Amniotic stem cell (primary cell): ENCODE measurements around the gene DPP10.

Source experiments
- DNase-seq: peaks from one replicate; lab custom pipeline; 2025; lab: John Stamatoyannopoulos, UW

The DPP10 gene

DNA sequence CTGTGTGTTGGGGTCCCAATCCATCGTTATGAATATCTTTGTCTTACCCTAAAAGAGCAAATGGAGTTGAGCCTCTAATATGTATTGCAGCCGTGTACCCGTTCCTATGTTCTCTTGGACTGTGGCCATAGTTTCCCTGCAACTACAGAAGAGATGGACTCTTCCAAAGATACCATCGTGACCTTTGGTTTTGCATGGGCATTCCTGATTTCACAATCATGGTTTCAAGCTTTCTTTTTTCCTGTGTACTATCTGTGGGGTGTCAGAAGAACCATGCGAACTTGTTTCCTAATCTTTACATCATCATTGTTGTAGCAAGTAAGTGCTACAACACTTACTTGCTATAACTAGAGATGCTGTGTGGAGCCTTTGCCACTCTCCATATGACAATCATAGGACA, 1295.7 kb downstream of the DPP10 start:
- DNase-seq, result no peak

DNA sequence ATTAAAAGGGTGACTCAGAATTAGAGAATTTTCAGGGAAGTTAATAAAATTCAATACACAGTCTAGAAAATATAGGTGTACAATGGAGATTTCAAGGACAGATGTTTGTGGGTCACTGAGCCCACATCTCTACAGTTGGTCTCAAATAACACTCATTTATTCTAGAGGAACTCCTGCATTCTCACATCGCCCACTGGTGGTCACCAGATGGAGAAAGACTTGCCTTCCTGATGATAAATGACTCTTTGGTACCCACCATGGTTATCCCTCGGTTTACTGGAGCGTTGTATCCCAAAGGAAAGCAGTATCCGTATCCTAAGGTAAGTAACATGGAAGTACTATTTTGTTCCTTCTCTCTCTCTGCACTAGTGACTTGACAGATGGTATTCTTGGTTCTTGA, 1297.1 kb downstream of the DPP10 start:
- DNase-seq, result no peak

DNA sequence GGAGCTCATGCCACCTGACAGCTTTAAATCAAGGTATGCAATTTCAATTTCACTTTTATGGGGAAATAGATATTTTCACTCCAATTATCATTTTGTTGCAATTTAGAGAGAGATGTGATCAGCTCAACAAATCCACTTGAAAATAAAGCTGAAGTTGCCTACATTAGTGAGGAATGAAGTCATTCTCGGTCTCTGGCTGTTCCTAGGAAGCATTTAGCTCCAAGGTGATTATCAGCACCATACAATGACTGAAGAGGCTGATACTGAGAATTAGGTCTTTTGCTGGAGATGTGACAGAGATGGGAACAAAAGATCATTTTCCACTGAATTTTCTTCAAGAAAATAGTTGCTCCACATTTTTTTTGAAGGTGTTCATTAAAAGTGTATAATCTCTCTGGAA, 1303.7 kb downstream of the DPP10 start:
- DNase-seq, result no peak

DNA sequence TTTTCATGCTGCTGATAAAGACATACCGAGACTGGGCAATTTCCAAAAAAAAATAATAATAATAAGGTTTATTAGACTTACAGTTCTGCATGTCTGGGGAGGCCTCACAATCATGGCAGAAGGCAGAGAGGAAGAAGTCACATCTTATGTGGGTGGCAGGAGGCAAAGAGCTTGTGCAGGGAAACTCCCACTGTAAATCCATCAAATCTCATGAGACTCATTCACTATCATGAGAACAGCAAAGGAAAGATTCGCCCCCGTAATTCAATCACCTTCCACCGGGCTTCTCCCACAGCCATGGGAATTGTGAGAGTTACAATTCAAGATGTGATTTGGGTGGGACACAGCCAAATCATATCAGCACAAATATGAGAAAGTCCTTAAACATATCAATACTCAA, 1314.8 kb downstream of the DPP10 start:
- DNase-seq, result no peak

DNA sequence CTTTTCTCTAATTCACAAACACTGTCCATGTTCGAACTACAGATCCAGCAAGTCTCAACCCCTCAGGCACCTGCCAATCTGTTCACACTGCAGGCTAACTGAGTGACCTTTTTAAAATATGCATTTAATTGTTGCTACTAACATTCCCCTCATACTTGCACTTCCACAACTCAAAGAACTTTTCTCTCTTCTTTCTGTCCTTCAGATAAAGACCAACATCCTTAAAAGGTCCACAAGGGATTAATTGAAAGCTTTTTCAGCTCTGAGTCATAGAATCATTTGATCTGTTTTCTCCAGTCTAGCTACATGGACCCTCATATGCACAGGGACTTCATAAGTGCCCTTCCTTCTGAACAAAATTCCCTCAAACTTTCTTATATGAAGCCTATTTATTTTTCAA, 1321.2 kb downstream of the DPP10 start:
- no peak for DNase-seq

DNA sequence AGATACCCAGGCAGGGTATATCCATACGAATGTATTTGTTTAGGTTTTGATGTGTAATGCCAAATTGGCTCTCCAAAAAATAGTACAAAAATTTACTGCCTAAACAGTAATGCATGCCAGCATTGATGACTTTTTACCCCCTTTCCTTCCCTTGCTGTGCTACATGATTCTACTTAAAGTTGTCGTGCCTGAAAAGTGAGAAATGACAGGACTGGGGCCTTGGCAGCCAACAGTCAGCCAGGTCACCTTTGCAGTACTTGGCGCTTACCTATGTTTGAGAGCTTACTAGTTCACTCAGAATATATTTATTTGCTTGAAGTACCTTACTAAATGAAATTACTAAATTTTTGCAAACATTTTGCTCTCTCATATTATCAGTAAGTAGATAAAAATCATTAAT, 1329.1 kb downstream of the DPP10 start:
- no peak for DNase-seq

DNA sequence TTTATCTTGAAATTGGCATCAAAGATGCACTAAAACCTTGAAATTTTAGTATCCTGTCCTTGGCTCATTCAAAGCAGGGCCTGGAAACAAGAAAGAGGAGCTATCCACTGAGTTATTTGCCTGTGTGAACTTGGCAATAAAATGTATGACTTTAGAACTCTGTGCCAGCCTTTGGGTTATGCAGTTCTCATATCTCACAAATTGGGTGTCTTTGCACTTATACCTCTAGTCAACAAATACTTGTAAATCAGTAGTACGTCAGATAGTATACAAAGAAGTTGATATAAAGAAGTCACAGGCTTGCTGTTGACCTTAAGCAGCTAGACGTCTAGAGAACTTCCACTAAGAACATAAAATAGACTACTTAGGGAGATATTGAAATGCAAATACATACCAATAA, 1331.9 kb downstream of the DPP10 start:
- DNase-seq, result no peak

DNA sequence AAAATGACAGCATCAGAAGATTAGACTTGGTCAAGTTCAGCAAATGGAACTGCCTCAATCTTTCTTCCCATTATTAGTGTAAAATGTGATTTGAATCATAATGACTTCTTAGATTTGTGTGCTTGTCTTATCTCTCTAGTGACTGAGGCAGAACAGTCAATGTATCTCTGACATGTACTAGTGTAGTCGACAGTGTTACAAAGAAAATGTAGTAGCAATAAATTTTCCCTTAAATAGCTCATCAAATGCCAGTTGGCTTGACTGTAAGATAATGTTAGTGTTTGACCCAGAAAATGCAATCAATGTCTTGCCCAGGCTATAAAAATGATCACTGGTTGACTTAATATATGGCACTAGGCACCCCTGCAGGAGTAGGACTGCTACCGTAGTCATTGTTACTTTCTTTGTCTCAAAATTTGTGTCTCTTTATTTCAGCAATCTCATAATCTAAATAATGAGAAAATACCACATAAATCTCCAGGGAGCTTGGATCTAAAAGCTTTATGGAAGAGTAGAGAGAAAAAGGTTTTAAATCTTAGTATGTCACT, 1336.7 kb downstream of the DPP10 start:
- DNase-seq, result no peak

DNA sequence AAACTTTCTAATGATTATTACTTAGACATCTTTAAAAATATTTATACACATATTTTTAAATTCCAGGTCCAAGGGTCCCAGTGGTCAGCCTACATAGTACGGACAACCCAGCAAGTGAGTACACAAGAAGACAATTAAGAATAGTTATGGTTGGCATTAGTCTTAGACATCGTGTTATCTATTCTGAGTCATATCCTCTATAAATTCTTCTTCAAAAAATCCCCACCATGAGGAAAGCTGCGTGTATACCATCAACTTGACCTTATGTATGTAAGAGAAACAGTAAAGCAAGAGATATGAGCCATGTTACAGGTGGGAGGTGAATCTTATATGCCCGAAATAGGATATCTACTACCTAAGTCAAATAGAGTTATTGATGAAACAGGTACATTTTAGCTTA, 1339.8 kb downstream of the DPP10 start:
- DNase-seq, result no peak

DNA sequence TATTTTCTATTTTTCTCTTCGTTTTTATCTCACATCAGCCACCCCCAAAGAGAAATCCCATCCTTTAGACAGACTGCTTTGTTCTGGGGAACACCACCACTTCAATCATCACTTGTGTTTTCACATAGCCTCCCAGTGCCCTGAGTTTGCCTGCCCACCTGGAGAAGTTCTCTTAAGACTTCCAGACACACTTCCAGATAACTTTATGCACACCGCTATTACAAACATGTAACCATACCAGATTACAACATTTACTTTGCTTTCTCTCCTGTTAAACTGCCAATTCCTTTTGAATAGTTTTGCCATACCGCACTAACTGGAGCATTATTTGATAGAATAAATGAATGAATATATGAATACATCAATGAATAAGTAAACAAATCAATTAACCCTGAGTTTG, 1353.6 kb downstream of the DPP10 start:
- DNase-seq, result no peak

DNA sequence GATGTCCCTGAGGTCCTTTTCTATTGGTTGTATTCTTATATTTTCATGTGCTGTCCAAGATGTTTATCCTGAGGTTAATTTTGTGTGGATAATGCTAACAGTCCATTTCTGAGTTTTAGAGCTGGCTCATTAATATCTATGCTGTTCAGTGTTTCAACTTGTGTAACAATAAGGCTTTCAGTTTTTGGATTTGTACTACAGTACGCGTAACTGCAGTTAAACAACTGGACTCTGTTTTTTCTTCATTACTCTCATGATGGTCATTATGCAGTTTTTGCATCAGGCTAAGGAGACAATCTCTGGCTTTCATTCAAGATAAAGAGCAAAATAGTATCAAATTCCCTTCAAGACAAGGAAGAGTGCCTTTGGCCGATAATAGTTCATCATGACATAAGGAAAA, 1364.8 kb downstream of the DPP10 start:
- DNase-seq, result no peak

DNA sequence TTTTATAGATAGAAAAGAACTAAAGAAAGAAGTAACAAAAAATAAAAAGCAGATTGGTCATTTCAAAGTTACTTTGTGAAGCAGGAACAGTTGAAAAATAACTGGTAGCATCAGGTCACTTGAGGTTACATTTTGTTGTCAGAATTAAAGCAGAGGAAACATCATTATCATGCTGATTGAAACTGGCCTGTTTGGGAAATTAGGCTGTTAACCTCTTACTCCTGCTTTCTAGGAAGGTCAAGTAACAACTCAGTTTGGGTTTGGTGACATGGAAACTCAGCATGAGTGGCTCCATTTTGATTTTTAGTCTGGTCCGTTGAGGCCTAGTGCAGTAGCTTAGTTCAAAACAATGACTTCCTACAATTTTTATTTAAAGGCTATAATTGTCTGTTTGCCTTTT, 1383.5 kb downstream of the DPP10 start:
- no peak for DNase-seq

DNA sequence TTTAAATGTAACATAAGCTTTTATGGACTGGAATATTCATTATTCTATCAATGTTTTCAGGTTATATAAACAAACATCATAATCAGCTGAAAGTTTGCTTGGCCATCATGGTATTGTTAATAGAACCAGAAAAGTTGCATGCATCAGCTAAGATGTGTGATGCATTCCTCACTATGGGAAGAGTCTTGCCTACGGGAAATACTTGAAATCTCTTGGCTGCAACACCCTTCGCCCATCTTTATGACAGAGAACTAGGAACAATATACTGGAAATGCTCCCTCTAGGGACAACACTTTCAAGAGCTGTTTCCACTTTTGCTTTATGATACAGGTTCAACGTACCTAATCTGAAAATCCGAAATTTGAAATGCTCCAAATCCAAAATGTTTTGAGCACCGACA, 1390.8 kb downstream of the DPP10 start:
- no peak for DNase-seq

DNA sequence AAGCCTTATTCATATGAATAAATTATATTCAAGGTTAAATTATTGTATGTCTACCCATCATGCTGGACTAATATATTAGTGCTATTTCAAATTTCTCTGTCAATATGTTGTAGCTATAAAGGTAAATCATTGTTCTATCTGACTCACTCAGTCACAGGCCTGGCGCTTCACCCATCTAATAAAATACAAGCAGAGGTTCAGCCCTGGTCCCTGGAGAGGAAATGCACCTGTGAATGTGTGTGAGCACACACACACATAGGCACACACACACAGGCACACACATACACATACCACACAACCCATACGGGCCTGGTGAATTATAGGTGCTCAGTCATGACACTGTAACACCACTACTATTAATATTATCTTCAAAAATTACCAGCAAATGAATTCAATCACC, 1396.1 kb downstream of the DPP10 start:
- DNase-seq, result no peak

DNA sequence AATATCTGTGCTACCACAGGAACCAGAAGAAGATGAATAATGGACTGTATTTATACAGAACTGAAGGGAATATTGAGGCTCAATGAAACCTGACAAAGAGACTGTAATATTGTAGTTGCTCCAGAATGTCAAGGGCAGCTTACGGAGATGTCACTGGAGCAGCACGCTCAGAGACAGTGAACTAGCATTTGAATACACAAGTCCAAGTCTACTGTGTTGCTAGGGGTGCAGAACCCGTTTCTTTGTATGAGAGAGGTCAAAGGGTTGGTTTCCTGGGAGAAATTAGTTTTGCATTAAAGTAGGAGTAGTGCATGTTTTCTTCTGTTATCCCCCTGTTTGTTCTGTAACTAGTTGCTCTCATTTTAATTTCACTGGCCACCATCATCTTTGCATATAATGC, 1399.9 kb downstream of the DPP10 start:
- DNase-seq, result no peak

DNA sequence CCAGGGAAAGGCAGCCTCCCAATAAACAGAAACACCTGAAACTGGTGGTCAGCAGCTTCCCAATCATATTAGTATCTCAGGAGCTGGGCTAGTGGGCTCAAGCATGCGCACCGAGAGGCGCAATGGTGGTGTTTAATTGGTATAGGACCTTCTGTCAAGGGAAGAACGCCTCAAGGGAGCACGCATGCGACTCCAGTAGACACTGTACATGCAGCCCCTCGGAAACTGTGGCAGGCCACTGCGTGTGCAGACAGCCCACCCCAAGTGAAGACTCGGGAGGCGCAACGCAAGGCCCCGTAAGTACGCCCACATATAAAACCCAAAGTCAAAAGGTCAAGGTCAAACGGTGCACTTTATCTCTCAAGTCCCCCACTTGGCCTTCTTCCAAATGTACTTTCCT, 1405.8 kb downstream of the DPP10 start:
- DNase-seq, result no peak

DNA sequence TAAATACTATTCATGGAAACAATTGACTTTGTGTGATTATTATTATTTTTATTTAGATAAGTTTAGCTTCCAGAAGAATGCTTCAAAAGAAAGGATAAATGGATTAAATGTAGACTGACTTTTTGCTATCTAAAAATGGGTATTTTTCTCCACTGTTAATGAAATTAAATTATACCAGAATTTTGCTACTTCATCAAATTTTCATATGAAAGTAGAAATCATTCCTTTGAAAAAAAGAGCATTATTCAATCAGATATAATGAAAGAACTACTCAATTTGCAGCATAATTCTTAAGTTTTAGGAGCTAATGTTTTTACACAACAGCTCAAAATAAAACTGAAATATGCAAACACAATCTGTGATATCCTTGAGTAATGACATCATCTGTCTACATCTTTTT, 1424.6 kb downstream of the DPP10 start:
- DNase-seq, result no peak

DNA sequence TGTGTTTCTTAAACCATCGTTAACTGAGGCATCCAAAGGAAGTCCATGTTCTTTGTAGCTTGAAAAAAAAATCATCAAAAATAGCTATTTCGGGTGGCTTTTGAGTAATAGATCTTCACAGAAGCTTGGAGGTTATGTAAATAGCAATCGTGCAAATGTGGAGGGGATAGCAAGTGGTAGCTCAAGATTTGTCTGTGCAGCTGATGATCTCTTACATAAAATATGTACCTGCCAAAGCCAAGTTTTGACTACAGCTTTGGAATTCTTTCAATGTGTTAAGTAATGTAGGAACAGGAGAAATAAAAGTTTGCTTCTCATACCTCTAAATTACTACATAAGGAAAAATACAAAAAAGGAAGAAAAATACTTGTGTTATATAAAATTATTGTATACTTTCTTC, 1432.0 kb downstream of the DPP10 start:
- DNase-seq, result no peak

DNA sequence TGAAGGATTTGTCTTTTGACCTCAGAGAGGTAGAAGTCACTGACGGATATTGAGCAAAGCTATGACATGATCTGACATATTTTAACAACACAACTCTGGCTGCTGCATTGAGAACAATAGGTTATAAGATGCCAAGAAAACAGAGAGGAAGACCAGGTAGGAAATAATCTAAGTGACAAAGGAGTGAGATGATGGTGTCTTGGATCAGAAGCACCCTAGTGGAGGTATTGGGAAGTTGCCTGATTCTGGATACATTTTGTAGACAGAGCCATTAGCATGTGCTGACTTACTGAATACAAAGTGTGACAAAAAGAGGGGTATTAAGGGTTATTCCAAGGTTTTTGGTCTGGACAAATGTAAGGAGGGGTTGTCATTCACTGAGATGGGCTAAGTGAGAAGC, 1438.1 kb downstream of the DPP10 start:
- DNase-seq, result no peak

DNA sequence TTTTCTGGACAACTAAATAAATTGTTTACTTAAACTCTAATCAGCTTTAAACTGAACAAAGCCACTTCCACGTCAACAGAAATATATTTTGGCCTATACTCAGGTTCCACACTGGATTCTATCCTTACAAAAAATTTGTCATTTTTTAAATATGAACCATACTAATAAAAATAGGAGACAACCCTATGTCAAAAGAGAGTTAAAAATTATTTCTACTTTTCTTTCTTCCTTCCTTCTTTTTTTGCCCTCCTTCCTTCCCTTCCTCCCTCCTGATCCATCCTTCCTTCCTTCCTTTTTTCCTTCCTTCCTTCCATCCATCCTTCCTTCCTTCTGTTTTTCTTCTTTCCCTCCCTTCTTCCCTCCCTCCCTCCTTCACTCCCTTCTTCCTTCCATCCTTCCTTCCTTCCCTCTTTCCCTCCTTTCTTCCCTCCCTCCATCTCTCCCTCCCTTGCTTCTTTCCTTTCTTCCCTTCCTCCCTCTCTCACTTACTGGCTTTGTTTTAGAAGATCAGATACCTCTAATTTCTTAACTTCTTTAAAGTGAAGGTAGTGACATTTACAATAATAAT, 1444.9 kb downstream of the DPP10 start:
- DNase-seq, result no peak
